GM19238 (cell line): Measurements from ENCODE around the gene FOCAD.

ENCODE experiments used
- DNase-seq: peaks from one replicate; pipeline ENCODE4 v3.0.0; 2011; ENCODE audit warnings: low spot score; ENCODE audit not compliant: insufficient read length

The FOCAD gene

GRCh38 chr9:20880271-20880670 is 196.2 kb downstream of the FOCAD start:
- no peak for DNase-seq

DNA sequence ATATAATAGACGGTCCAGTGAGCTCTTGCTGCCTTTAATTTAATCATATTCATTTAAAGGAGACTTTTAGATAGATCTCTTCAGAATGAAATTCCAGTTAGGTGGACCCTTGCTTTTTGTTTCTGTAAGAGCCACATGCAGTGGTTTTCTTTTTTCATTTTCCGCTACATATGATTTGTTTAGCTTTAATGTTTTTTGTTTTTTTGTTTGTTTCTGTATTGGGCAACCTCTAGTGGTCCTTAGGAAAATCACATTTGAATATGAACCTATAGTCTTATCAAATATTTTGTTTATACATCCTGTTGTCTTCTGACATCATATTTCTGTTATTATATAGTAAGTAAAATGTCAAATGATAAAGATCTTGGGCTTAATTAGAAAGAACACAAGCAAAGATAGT is 196.6 kb downstream of the FOCAD start:
- no peak for DNase-seq

GRCh38 chr9:20884985-20885593 is 201.0 kb downstream of the FOCAD start:
- no peak for DNase-seq

DNA sequence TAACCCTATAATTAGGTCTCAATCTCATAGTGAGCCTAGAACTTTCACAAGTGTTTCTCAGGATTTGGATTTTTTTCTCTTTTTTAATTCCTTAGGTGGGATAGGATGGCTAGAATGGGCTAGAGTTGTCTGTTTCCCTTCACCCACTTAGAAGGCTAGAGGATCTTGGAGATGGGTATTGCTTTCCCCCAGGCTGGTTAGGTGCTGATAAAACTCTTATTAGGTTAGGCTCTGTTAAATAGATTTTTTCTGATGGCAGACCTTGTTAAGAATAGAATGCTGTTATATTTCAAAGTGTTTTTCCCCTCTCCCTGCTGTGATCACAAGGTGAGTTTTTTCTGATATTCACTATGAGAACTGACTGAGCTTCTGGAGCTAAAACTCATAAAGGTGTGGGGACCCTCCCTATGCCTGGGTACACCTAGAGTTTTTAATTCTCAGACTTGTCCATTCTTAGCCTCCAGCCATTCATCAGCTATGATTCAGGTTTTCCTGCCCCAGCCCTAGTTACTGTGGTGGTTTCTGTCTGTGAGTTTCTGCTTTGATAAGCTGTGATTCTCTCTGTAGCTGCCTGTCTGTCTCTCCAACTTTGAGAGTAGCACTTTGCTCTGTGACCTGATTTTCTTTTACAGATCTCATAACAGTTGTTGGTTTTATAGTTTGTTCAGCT is 215.0 kb downstream of the FOCAD start:
- no peak for DNase-seq

DNA sequence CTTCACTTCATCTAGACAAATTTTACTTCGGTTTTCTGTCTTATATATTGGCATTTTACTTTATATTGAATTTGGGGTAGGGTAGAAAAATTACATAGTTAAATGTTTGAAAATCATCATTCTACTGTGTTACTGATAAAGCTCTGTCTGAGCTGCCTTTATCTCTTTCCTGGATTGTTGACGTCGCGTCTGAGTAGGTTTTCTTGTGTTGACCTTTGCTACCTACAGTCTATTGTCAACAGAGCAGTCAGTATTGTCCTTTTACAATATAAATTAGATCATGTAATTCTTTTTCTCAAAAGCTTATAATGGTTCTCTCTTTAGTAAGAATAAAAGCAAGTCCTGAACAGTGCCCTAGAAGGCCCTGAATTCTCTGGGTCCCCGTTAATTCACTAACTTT is 219.2 kb downstream of the FOCAD start:
- DNase-seq = no peak

- no peak for DNase-seq
Measured at GRCh38 chr9:20904995-20905394, 220.9 kb downstream of the FOCAD start.

- no peak for DNase-seq
Measured at GRCh38 chr9:20906326-20906725, 222.3 kb downstream of the FOCAD start.

GRCh38 chr9:20908461-20908860 is 224.4 kb downstream of the FOCAD start:
- no peak for DNase-seq

DNA sequence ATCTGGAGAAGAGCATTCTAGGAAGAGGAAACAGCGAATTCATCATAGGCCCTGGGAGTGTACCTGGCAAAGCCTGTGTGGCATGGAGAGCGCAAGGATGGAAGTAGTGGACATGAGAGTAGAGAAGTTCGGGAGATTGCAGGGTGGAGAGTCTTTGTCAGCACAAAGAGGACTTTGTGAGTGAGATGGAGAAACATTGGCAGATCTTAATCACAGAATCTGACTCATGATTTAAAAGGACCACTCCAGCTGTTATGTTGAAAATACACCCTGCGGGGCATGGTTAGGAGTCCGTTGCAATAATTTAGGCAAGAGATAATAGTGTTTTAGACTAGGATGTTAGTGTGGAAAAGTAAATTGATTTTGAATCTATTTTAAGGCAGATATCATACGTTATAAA is 230.5 kb downstream of the FOCAD start:
- no peak for DNase-seq

DNA sequence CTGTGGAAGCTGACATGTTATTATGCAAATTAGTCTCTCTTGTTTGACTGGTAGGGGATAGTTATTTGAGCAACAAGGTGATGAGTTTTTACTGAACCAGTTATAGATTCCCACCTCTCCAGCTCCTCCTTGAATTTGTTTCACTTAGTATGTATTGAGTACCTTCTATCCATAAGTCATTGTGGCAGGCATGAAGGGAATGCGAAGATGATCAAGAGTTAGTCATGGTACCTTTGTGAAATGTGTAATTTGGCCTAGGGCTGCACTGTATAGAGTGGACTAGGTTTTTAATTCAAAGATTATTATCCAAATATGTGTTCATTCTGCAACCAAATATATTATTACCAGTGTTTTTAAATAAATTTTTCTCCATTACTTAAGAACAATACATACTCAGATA is 237.3 kb downstream of the FOCAD start:
- no peak for DNase-seq

DNA sequence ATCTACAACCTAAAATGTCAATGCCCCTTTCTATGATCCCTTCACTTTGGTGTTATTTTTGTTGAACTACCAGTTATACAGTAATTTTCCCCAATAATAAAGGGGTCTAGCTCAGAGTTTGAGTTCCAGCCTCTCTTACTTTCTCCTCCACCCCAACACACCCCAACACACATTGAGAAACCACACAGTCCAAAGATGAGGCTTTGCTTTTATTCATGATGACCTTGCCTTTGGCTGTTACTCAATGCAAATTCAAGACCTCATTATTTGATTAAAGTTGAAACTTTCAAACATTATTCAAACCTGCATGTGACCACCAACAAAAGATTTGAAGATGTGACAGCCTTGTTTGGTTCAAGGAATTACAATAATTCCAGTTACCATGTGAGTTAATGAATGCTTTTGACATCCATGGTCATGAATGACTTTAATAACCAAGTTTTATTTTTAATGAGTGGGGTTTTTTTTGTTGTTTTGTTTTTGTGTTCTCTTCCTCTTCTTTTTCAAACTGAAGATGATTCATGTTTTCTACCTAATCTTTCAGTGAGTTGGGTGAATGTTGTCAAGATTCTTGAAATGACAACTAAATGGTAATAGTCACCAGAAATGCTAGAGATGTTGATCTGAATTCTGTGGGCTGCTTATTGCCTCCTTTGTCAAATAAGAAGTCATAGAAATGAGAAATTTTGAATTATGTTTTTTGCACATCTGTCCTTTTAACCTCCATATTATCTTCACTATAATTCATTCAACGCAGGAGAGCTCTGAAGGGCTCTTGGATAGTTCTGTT is 241.4 kb downstream of the FOCAD start:
- no peak for DNase-seq

GRCh38 chr9:20929276-20929675 is 245.2 kb downstream of the FOCAD start:
- no peak for DNase-seq

GRCh38 chr9:20930836-20931235 is 246.8 kb downstream of the FOCAD start:
- DNase-seq = no peak

- DNase-seq = no peak
Measured at GRCh38 chr9:20940447-20941173, 256.6 kb downstream of the FOCAD start.

- peak; percentile 21 for DNase-seq
Measured at GRCh38 chr9:20941174-20941690, 257.2 kb downstream of the FOCAD start.

DNA sequence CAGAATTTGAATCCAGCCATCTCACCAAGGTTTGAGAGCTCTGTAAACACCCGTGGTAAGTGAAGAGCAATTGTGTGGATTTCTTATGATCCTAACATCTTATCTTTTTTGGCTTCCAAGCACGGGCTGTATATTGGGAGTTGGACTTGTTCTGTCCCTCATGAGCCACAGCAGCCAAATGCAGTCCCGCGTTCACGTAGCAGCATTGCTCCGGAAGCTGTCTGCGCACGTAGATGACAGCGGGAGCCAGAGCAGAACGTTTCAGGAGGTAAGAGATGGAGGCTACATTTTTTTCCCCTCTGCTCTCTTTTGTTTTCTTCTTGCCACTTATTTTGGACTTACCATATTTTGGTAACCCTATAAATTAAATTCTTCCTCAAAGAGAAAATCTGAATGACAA is 260.4 kb downstream of the FOCAD start:
- no peak for DNase-seq

DNA sequence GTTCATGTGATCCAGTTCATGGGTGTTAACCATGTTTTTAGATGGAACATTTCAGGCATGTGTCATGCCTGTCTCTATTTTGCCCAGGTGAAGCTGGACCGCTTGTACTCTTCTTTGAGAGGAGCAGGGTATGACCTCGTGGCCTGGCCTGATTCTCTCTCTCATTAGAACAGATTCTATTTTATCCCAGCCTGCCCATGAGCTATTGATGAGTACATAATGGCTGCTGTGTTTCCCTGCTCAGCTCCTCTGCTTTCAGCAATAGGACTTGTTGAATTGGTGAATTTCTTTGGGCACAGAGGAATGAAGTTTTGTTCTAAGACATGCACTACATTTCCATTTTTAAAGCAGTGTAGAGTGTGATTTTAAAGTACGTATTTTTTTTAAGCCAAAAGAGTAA is 261.2 kb downstream of the FOCAD start:
- DNase-seq = no peak

GRCh38 chr9:20945856-20946255 is 261.8 kb downstream of the FOCAD start:
- DNase-seq = no peak

DNA sequence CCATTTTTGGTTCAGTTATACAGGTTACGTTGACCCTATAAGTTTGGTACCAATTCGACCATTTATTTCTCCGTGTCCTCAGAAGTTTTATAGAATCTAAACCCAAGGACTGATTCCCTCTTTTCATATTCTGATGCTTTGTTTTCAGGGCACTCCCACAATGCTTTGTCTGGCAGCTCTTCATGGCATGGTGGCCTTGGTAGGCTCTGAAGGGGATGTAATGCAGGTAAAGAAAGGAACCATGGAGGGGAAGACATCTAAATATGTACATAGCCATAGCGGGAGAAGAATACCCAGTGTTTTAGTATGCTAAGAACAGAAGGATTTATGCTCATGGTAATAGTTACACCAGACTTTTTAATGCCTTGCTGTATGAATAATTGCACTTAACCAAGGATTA is 264.6 kb downstream of the FOCAD start:
- no peak for DNase-seq

- DNase-seq = no peak
Measured at GRCh38 chr9:20950707-20951106, 266.6 kb downstream of the FOCAD start.

- no peak for DNase-seq
Measured at GRCh38 chr9:20962536-20963225, 278.6 kb downstream of the FOCAD start.
